ENCODE results near the gene OVOL1.
A peak's percentile ranks its signal among the peaks of the same experiment; 100 is the strongest.

OVOL1 gene

GRCh38 chr11:65770951-65771567 is 15.8 kb upstream of the OVOL1 start:
- TF ChIP-seq, protein P1, sequence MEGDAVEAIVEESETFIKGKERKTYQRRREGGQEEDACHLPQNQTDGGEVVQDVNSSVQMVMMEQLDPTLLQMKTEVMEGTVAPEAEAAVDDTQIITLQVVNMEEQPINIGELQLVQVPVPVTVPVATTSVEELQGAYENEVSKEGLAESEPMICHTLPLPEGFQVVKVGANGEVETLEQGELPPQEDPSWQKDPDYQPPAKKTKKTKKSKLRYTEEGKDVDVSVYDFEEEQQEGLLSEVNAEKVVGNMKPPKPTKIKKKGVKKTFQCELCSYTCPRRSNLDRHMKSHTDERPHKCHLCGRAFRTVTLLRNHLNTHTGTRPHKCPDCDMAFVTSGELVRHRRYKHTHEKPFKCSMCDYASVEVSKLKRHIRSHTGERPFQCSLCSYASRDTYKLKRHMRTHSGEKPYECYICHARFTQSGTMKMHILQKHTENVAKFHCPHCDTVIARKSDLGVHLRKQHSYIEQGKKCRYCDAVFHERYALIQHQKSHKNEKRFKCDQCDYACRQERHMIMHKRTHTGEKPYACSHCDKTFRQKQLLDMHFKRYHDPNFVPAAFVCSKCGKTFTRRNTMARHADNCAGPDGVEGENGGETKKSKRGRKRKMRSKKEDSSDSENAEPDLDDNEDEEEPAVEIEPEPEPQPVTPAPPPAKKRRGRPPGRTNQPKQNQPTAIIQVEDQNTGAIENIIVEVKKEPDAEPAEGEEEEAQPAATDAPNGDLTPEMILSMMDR (IDR thresholded peaks at IDR 0.05; ENCODE audit: low read depth, low read length): no peak
- no peak for TF ChIP-seq EZH2phosphoT487 (IDR thresholded peaks at IDR 0.05; ENCODE audit: low read depth)
- Histone ChIP-seq H3K4me2 (ENCODE audit: low read length) (no peak overlapping the region), H3K79me2 (ENCODE audit: low read length) (no peaks in the 10 kb centered on the region; the same call in 1 of the 2 replicates), H3K4me3 (ENCODE audit: low read length) (no peak overlapping the region), H3K36me3 (replicated peaks; ENCODE audit: low read depth, low read length) (no peaks in the 10 kb centered on the region), H2AFZ (ENCODE audit: low read depth, low read length) (no peak overlapping the region), H3K27me3 (ENCODE audit: low read depth, low read length) (no peaks in the 10 kb centered on the region), H3K9me3 (ENCODE audit: insufficient read depth, low read length) (no peaks in the 10 kb centered on the region), H3K4me1 (ENCODE audit: low read length) (0 out of 2 replicates have a peak, but pooled peaks cover 2% of the 10 kb centered on the region), H3K9ac (ENCODE audit: low read length) (no peak overlapping the region), H3K27ac (ENCODE audit: low read length) (no peak overlapping the region), H4K20me1 (ENCODE audit: insufficient read depth, low read length) (no peaks in the 10 kb centered on the region)

GRCh38 chr11:65771589-65772112 is 15.2 kb upstream of the OVOL1 start:
- H3K4me3 ChIP-seq (ENCODE audit: low read length): no peak overlapping the region
- peaks cover 4% of the 10 kb centered on the region for H3K36me3 ChIP-seq (replicated peaks; ENCODE audit: low read depth, low read length)
- no peaks in the 10 kb centered on the region for H3K9me3 ChIP-seq (ENCODE audit: insufficient read depth, low read length)
- no peak overlapping the region for H3K9ac ChIP-seq (ENCODE audit: low read length)
- H2AFZ ChIP-seq (ENCODE audit: low read depth, low read length): no peak overlapping the region
- H3K27ac ChIP-seq (ENCODE audit: low read length): no peak overlapping the region
- no peak for TF ChIP-seq EZH2phosphoT487 (IDR thresholded peaks at IDR 0.05; ENCODE audit: low read depth)
- TF ChIP-seq, protein P1 (IDR thresholded peaks at IDR 0.05; ENCODE audit: low read depth, low read length): no peak
- no peaks in the 10 kb centered on the region; the same call in 1 of the 2 replicates for H3K79me2 ChIP-seq (ENCODE audit: low read length)
- no peaks in the 10 kb centered on the region for H3K27me3 ChIP-seq (ENCODE audit: low read depth, low read length)
- H4K20me1 ChIP-seq (ENCODE audit: insufficient read depth, low read length): no peaks in the 10 kb centered on the region
- 0 out of 2 replicates have a peak, but pooled peaks cover 2% of the 10 kb centered on the region for H3K4me1 ChIP-seq (ENCODE audit: low read length)
- H3K4me2 ChIP-seq (ENCODE audit: low read length): no peak overlapping the region

GRCh38 chr11:65773784-65774411 is 13.0 kb upstream of the OVOL1 start:
- Histone ChIP-seq H3K27ac (ENCODE audit: low read length) (no peak overlapping the region), H3K4me3 (ENCODE audit: low read length) (no peak overlapping the region), H3K9ac (ENCODE audit: low read length) (no peak overlapping the region), H4K20me1 (ENCODE audit: insufficient read depth, low read length) (peaks cover 11% of the 10 kb centered on the region; the same call in 1 of the 2 replicates), H3K79me2 (ENCODE audit: low read length) (peaks cover 11% of the 10 kb centered on the region), H2AFZ (ENCODE audit: low read depth, low read length) (no peak overlapping the region), H3K4me2 (ENCODE audit: low read length) (no peak overlapping the region), H3K4me1 (ENCODE audit: low read length) (0 out of 2 replicates have a peak, but pooled peaks cover 2% of the 10 kb centered on the region), H3K27me3 (ENCODE audit: low read depth, low read length) (no peaks in the 10 kb centered on the region), H3K36me3 (replicated peaks; ENCODE audit: low read depth, low read length) (peaks cover 24% of the 10 kb centered on the region), H3K9me3 (ENCODE audit: insufficient read depth, low read length) (no peaks in the 10 kb centered on the region)
- TF ChIP-seq, protein P1 (IDR thresholded peaks at IDR 0.05; ENCODE audit: low read depth, low read length): peak; percentile 62
- no peak for TF ChIP-seq EZH2phosphoT487 (IDR thresholded peaks at IDR 0.05; ENCODE audit: low read depth)

DNA sequence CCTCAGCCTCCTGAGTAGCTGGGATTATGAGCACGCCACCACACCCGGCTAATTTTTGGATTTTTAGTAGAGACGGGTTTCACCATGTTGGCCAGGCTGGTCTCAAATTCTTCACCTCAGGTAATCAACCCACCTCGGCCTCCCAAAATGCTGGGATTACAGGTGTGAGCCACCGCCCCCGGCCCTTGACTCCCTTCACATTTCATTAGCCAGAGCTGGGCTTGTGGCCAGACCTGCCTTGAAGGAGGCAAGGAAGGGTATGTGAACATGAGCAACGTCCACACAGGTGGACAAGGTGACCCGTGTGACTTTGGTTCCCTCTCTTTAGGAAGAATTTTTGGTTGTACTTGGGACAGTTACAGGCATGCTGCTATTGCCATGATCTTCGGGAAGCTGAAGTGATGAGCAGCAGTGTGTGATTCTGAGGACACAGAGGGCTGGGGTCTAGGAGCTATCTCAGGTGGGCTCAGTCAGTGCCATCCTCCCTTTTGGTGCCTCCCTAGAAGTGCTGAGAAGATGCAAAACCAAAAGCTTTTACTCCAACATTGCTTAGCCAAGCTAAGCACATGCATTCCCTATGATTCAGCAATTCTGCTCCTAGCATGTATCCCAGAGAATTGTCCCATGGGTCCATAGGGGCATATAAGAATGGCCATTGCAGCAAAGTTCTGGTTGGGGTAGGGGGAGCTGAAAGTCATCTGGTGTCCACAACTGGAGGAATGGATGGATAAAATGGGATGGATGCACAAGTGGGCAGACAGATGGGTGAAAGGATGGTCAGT is 12.1 kb upstream of the OVOL1 start:
- no peak for TF ChIP-seq EZH2phosphoT487 (IDR thresholded peaks at IDR 0.05; ENCODE audit: low read depth)
- no peak overlapping the region for H3K27ac ChIP-seq (ENCODE audit: low read length)

More for the DNA sequence above, 12.1 kb upstream of the OVOL1 start:
- Histone ChIP-seq H3K36me3 (replicated peaks; ENCODE audit: low read depth, low read length) (peaks cover 27% of the 10 kb centered on the region), H3K4me1 (ENCODE audit: low read length) (peaks cover 4% of the 10 kb centered on the region), H2AFZ (ENCODE audit: low read depth, low read length) (no peak overlapping the region), H3K4me2 (ENCODE audit: low read length) (no peak overlapping the region), H3K4me3 (ENCODE audit: low read length) (no peak overlapping the region), H4K20me1 (ENCODE audit: insufficient read depth, low read length) (peaks cover 19% of the 10 kb centered on the region), H3K9ac (ENCODE audit: low read length) (no peak overlapping the region), H3K27me3 (ENCODE audit: low read depth, low read length) (no peaks in the 10 kb centered on the region), H3K79me2 (ENCODE audit: low read length) (peaks cover 19% of the 10 kb centered on the region), H3K9me3 (ENCODE audit: insufficient read depth, low read length) (no peaks in the 10 kb centered on the region)
